Measurements from ENCODE around the gene LRRC8A. TPM values are rescaled to one million over a fixed set of nuclear protein-coding genes. Genes with fewer than 3 reads are reported as not detected.

Gene LRRC8A
- total and polyA plus RNA-seq, 2 of the 13 experiments (the other 11 are each of a cell fraction or from before 2014, with no cell fraction given), result 16.1 to 40.6 TPM

DNA sequence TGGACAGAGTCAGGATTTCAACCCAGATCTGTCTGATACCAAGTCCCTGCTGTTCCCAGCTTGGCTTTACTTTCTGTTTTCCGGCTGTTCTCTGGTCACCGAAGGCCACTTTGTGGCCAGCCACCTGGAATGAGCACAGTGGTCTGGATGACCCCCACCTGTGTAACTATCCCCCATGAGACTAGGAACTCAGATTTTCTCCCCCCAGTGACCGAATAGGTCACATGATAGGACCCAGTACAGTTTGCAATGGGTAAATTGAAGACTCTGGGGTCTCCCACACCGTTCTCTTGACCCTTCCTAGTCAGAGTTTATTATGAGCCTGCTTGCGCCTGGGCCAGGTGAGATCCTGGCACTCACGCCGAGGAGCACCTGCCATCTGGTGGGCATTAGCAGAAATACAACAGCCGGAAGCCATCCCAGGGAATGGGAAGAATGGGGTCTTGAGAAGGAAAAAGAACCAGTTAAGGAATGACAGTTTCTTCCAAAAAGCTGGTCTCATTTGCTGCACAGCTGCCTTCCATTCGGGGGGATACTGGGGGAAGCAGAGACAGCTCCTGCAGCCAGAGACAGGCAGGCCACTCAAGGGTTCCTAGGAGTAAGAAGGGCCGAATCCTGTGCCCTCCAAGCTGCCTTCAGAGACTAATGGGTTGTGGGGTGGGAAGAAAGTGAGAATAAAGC is 45.9 kb downstream of the LRRC8A start (continued):
- TF ChIP-seq AHDC1 (CRISPR knock-in tag; IDR thresholded peaks at IDR 0.05; ENCODE audit: borderline replicate concordance), result no peak
- TF ChIP-seq ZNF501 (CRISPR knock-in tag; IDR thresholded peaks at IDR 0.05), result peak; percentile 58; the same call in 1 of the 2 replicates
- TF ChIP-seq ZNF563 (CRISPR knock-in tag; IDR thresholded peaks at IDR 0.05), result no peak
- TF ChIP-seq, protein P1, sequence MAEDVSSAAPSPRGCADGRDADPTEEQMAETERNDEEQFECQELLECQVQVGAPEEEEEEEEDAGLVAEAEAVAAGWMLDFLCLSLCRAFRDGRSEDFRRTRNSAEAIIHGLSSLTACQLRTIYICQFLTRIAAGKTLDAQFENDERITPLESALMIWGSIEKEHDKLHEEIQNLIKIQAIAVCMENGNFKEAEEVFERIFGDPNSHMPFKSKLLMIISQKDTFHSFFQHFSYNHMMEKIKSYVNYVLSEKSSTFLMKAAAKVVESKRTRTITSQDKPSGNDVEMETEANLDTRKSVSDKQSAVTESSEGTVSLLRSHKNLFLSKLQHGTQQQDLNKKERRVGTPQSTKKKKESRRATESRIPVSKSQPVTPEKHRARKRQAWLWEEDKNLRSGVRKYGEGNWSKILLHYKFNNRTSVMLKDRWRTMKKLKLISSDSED (CRISPR knock-in tag; IDR thresholded peaks at IDR 0.05), result no peak
- no peak for TF ChIP-seq ZFP36 (IDR thresholded peaks at IDR 0.05; ENCODE audit: borderline replicate concordance, low read depth, low read length, partially characterized antibody)
- TF ChIP-seq CTCF (CRISPR knock-in tag; IDR thresholded peaks at IDR 0.05), result peak; percentile 96
- TF ChIP-seq ZNF180 (CRISPR knock-in tag; IDR thresholded peaks at IDR 0.05; ENCODE audit: borderline replicate concordance, low read depth), result no peak
- TF ChIP-seq ZNF224 (CRISPR knock-in tag; IDR thresholded peaks at IDR 0.05), result no peak
- peak; percentile 71; the same call in 1 of the 2 replicates for TF ChIP-seq ZFP91 (CRISPR knock-in tag; IDR thresholded peaks at IDR 0.05; ENCODE audit: borderline replicate concordance)
- TF ChIP-seq SKI (IDR thresholded peaks at IDR 0.05; ENCODE audit: partially characterized antibody), result no peak
- TF ChIP-seq ZNF350 (CRISPR knock-in tag; IDR thresholded peaks at IDR 0.05; ENCODE audit: borderline replicate concordance, low read depth), result no peak
- TF ChIP-seq, protein P2, sequence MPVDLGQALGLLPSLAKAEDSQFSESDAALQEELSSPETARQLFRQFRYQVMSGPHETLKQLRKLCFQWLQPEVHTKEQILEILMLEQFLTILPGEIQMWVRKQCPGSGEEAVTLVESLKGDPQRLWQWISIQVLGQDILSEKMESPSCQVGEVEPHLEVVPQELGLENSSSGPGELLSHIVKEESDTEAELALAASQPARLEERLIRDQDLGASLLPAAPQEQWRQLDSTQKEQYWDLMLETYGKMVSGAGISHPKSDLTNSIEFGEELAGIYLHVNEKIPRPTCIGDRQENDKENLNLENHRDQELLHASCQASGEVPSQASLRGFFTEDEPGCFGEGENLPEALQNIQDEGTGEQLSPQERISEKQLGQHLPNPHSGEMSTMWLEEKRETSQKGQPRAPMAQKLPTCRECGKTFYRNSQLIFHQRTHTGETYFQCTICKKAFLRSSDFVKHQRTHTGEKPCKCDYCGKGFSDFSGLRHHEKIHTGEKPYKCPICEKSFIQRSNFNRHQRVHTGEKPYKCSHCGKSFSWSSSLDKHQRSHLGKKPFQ (CRISPR knock-in tag; IDR thresholded peaks at IDR 0.05; ENCODE audit: insufficient replicate concordance), result no peak
- no peak for TF ChIP-seq IRX3 (CRISPR knock-in tag; IDR thresholded peaks at IDR 0.05; ENCODE audit: borderline replicate concordance, low read depth)
- TF ChIP-seq JDP2 (CRISPR knock-in tag; IDR thresholded peaks at IDR 0.05; ENCODE audit: borderline replicate concordance), result no peak
- no peak for TF ChIP-seq JUNB (CRISPR knock-in tag; IDR thresholded peaks at IDR 0.05; ENCODE audit: borderline replicate concordance)
- TF ChIP-seq ZSCAN20 (CRISPR knock-in tag; IDR thresholded peaks at IDR 0.05; ENCODE audit: borderline replicate concordance), result no peak
